PC-9 (cell line): Measurements from ENCODE around the gene SELE.

Source experiments
- CTCF ChIP-seq: fragments of 200-600 bp; sonication (generic); conservative IDR thresholded peaks from 2 replicates; pipeline ENCODE4 v1.6.1; 2017; ENCODE audit warnings: mixed run types, antibody characterized with exemption, mild to moderate bottlenecking, moderate library complexity
- EZH2 ChIP-seq: fragments of 200-600 bp; sonication (generic); IDR thresholded peaks from 2 replicates; pipeline ENCODE4 v1.8.0; 2017; ENCODE audit warnings: antibody characterized with exemption, low read depth

GRCh38 chr1:169731446-169731845 lies 2.4 kb downstream of the SELE start:
- TF ChIP-seq CTCF, result no peak
- no peak for TF ChIP-seq EZH2
